Liver (tissue), 3 donors: Measurements from ENCODE around the gene CRYL1.

Source experiments
- ATF3 ChIP-seq: IDR thresholded peaks from 2 replicates; pipeline ENCODE4 v1.6.1; 2016; ENCODE audit warnings: antibody characterized with exemption
- EGR1 ChIP-seq, 2 donors: IDR thresholded peaks; 2 replicates each; pipeline ENCODE4 v1.6.1; 2016 to 2018; ENCODE audit warnings: antibody characterized with exemption in 2 of 2, low read depth in 2 of 2
- GABPA ChIP-seq, 2 donors: IDR thresholded peaks in 1 of 2; conservative IDR thresholded peaks in 1 of 2; 2 replicates each; pipeline ENCODE4 v1.6.1; 2016; ENCODE audit warnings: antibody characterized with exemption in 2 of 2, mild to moderate bottlenecking in 1 of 2, moderate library complexity in 1 of 2
- HNF4G ChIP-seq: IDR thresholded peaks from 2 replicates; pipeline ENCODE4 v1.6.1; 2016; ENCODE audit warnings: antibody characterized with exemption
- JUND ChIP-seq, 2 donors: IDR thresholded peaks; 2 replicates each; pipeline ENCODE4 v1.6.1; 2016; ENCODE audit warnings: antibody characterized with exemption in 2 of 2
- MAX ChIP-seq: IDR thresholded peaks from 2 replicates; pipeline ENCODE4 v1.6.1; 2016; ENCODE audit warnings: antibody characterized with exemption
- RAD21 ChIP-seq, 2 donors: IDR thresholded peaks; 2 replicates each; pipeline ENCODE4 v1.6.1; 2016; ENCODE audit warnings: antibody characterized with exemption in 2 of 2, mild to moderate bottlenecking in 2 of 2
- REST ChIP-seq: IDR thresholded peaks from 2 replicates; pipeline ENCODE4 v1.6.1; 2016; ENCODE audit warnings: antibody characterized with exemption, mild to moderate bottlenecking
- SP1 ChIP-seq: IDR thresholded peaks from 2 replicates; pipeline ENCODE4 v1.6.1; 2018; ENCODE audit warnings: antibody characterized with exemption, mild to moderate bottlenecking
- TAF1 ChIP-seq: conservative IDR thresholded peaks from 2 replicates; pipeline ENCODE4 v1.6.1; 2016; ENCODE audit warnings: antibody characterized with exemption, mild to moderate bottlenecking
- YY1 ChIP-seq: IDR thresholded peaks from 2 replicates; pipeline ENCODE4 v1.6.1; 2016; ENCODE audit warnings: antibody characterized with exemption, mild to moderate bottlenecking
- TF ChIP-seq, protein P1 (sequence below): fragments of 150-350 bp; IDR thresholded peaks from 2 replicates; pipeline ENCODE4 v1.5.1; 2017; ENCODE audit warnings: improper control_type of control experiment, low read depth, low read length; ENCODE audit not compliant: missing input control
- TF ChIP-seq, protein P2 (sequence below): IDR thresholded peaks from 2 replicates; pipeline ENCODE4 v1.6.1; 2016; ENCODE audit warnings: antibody characterized with exemption
- donor health status: healthy.
- donor health status: healthy.

- TF ChIP-seq, protein P1, sequence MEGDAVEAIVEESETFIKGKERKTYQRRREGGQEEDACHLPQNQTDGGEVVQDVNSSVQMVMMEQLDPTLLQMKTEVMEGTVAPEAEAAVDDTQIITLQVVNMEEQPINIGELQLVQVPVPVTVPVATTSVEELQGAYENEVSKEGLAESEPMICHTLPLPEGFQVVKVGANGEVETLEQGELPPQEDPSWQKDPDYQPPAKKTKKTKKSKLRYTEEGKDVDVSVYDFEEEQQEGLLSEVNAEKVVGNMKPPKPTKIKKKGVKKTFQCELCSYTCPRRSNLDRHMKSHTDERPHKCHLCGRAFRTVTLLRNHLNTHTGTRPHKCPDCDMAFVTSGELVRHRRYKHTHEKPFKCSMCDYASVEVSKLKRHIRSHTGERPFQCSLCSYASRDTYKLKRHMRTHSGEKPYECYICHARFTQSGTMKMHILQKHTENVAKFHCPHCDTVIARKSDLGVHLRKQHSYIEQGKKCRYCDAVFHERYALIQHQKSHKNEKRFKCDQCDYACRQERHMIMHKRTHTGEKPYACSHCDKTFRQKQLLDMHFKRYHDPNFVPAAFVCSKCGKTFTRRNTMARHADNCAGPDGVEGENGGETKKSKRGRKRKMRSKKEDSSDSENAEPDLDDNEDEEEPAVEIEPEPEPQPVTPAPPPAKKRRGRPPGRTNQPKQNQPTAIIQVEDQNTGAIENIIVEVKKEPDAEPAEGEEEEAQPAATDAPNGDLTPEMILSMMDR: no peak
- TF ChIP-seq ATF3: no peak
- TF ChIP-seq RAD21 (IDR thresholded peaks at IDR 0.05): no peak
- TF ChIP-seq GABPA (IDR thresholded peaks at IDR 0.05 in 1 of 2, conservative IDR thresholded peaks at IDR 0.05 in 1 of 2): no peak
- TF ChIP-seq, protein P2, sequence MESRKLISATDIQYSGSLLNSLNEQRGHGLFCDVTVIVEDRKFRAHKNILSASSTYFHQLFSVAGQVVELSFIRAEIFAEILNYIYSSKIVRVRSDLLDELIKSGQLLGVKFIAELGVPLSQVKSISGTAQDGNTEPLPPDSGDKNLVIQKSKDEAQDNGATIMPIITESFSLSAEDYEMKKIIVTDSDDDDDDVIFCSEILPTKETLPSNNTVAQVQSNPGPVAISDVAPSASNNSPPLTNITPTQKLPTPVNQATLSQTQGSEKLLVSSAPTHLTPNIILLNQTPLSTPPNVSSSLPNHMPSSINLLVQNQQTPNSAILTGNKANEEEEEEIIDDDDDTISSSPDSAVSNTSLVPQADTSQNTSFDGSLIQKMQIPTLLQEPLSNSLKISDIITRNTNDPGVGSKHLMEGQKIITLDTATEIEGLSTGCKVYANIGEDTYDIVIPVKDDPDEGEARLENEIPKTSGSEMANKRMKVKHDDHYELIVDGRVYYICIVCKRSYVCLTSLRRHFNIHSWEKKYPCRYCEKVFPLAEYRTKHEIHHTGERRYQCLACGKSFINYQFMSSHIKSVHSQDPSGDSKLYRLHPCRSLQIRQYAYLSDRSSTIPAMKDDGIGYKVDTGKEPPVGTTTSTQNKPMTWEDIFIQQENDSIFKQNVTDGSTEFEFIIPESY: no peak
- TF ChIP-seq JUND (IDR thresholded peaks at IDR 0.05): no peak
- TF ChIP-seq REST: no peak
- no peak for TF ChIP-seq EGR1 (IDR thresholded peaks at IDR 0.05; ENCODE audit: low read depth in 2 of 2)
- no peak for TF ChIP-seq SP1
- no peak for TF ChIP-seq HNF4G
- TF ChIP-seq MAX: no peak
- TF ChIP-seq TAF1: no peak
- no peak for TF ChIP-seq YY1
Observed at GRCh38 chr13:20473888-20474287, 51.8 kb downstream of the CRYL1 start.
